Islet of Langerhans (tissue), 1 donor: Measurements from ENCODE around the gene HERC5.
A peak's percentile ranks its signal among the peaks of the same experiment; 100 is the strongest.
"Not testable (repeated sequence)": the region's sequence is repeated elsewhere in the genome, so short reads cannot be mapped to it uniquely, and the experiment has no call there.

Experiments used
- FAIRE-seq: peaks from one replicate; lab custom pipeline; 2011; peaks lifted over from hg19 to GRCh38; lab: Jason Lieb, UNC

The HERC5 gene

DNA sequence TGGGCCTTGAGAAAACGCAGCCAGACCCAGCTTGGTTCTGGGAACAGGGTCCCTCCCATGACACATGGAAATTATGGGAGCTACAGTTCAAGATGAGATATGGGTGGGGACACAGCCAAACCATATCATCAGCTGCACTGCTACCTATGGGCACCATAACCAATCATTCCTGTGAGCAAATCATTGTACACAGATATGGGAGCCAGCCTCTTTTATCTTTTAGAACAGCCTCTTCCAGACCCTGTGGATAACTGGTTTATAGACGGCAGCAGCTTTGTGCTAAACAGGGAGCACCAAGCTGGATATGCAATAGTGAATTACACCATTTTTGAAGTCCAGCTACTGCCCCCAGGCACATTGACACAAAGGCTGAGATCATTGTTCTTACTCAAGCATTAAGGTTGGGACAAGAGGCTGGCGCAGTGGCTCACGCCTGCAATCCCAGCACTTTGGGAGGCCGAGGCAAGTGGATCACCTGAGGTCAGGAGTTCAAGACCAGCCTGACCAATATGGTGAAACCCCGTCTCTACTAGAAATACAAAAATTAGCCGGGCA is 8.6 kb upstream of the HERC5 start:
- not testable (repeated sequence) for FAIRE-seq

GRCh38 chr4:88448889-88449288 is 8.0 kb upstream of the HERC5 start:
- FAIRE-seq, result no peak

- no peak for FAIRE-seq
Observed at GRCh38 chr4:88449290-88449689, 7.6 kb upstream of the HERC5 start.

DNA sequence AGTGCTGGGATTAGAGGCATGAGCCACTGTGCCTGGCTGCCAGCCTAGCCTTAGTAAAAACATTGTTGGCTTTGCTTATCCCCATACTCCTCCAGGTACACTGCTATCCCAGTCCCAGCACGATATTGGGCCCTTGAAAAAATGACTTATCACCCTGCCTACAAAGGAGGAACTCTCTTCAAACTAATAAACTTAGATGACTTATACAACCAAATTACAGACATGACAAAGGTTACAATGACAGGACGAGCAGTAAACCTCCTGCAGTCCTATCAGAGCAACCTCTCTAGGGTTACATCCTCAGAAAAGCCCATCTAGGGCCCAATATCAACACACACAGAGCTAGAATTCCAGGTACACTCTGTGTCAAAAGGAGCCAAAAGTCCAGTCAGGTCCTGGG is 5.7 kb upstream of the HERC5 start:
- no peak for FAIRE-seq

DNA sequence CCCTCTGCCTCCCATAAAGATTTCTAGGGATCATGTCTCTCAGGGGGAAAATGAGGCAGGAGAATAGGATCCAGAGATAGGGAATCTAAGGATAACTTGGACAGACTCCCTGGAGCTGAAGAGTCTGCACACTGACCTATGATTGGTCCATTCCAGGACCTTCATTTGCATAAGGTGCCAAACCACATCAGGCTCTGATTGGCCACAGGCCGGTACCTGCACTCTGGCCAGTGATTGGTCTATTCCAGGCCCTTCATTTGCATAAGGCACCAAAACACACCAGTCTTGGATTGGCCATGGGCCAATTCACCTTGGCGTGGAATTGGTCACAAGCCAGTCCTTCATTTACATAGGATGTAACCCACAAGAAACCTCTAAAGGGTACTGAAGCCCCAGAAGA is 4.0 kb upstream of the HERC5 start:
- no peak for FAIRE-seq

DNA sequence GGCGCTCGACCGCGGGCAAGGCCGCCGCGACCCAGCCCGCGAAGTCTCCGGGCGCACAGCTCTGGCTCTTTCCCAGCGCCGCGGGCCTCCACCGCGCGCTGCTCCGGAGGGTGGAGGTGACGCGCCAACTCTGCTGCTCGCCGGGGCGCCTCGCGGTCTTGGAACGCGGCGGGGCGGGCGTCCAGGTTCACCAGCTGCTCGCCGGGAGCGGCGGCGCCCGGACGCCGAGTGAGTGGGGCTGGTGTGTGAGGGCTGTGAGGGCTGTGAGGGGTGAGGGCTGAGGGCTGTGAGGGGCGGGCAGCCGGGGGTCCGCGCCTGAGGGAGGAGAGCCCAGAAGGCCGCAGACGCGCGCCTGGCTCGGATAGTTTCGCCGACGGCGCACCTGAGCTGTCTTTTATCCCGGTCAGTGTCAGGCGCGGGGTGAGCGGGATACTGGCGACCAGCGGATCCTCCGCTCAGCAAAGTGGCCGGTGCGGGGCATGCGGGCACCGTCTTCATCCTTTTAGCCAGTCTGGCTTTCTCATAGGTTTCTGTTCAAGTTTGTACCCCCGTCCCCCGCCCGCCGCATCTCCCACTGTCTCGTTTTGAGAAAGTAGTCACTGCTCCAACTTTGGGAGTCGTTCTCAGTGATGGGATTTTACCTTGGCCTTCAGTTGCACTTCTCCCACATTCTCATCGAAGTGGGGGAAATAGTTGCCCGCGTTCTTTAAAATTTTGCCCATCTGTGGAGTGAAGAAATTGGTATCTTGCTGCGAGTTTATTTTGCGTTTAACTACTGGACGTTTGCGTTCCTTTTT is 586 bp downstream of the HERC5 start:
- FAIRE-seq, result no peak

DNA sequence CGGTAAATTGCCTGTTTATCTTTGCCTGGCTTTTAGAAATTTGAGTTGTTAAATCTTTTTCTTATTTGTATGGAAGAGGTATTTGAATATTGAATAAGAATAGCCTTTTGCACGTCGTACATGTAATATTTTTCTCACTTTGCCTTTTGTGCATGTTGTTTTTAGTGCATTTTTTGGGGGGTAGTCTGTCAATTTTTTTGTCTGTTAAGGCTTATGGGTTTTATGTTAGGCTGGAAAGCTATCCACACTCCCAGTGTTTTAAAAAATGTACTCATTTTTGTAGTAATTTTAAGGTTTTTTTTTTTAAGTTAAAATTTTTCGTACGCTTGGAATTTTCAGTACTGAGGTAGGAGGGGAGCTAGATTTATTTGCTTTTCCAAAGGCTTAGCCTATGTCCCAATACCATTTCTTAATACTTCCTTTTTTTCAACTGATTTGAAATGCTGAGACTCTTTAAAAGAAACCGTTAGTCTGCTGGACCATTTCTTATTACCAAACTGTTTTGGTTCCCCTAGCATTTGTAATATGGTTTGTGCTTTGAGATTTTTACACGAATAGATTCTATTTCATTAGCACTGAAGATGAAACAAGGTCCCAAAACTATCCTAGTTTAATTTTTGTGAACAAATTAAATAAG is 1.3 kb downstream of the HERC5 start:
- peak; percentile 17 for FAIRE-seq

DNA sequence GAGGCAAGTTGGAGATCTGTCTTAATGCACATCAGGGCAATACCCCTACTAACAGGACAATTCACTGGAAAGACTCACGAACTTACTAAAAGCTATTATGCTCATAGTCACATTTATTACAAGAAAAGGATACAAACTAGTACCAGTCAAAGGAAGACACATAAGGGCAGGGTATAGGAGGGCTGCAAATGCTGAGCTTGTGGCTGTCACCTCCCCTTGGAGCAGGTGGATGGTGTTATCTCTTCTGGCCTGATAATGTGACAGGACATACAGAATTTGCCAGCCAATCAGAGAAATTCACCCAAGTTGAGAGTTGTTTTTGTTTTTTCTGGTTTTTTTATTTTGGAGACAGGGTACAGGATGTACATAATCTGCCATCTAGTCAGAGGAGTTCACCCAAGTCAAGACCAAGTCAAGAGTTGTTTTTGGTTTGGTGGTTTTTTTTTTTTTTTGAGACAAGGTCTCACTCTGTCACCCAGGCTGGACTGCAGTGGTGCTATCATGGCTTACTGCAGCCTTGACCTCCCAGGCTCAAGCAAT is 8.8 kb downstream of the HERC5 start:
- no peak for FAIRE-seq

GRCh38 chr4:88467392-88467791 is 10.5 kb downstream of the HERC5 start:
- FAIRE-seq, result no peak

GRCh38 chr4:88477229-88477860 is 20.4 kb downstream of the HERC5 start:
- no peak for FAIRE-seq

DNA sequence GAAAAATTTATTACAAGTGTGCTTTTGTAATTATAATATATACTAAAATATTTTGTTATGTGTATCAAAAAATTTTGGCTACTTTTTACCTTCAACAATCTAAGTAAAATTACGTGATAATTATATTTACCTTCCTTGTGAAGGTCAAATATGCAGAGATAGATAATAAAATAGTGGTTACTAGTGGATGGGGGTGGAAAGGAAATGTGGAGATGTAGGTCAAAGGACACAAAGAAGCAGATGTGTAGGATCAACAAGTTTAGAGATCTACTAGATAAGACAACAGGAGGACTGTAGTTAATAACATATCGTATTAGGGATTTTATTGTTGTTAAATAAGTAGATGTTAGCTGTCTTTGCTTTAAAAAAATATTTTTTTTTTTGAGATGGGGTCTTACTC is 21.3 kb downstream of the HERC5 start:
- no peak for FAIRE-seq

DNA sequence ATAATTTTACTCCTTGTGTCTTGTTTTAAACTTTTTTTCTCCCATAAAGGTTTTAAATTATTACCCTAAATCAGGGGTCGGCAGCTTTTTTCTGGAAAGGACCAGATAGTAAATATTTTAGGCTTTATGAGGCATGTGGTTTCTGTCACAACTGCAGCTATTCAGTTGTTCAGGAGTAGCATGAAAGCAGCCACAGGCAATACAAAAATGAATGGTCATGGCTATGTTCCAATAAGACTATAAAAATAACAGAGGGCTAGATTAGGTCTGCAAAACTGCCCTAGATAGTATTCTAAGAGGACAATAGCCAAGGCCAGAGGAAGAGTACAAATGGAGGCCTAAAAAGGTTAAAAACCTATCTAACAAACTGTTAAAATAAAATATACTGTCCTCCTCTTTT is 24.6 kb downstream of the HERC5 start:
- no peak for FAIRE-seq

GRCh38 chr4:88489100-88489761 is 32.3 kb downstream of the HERC5 start:
- no peak for FAIRE-seq

- FAIRE-seq, result no peak
Observed at GRCh38 chr4:88497859-88498409, 41.0 kb downstream of the HERC5 start.

DNA sequence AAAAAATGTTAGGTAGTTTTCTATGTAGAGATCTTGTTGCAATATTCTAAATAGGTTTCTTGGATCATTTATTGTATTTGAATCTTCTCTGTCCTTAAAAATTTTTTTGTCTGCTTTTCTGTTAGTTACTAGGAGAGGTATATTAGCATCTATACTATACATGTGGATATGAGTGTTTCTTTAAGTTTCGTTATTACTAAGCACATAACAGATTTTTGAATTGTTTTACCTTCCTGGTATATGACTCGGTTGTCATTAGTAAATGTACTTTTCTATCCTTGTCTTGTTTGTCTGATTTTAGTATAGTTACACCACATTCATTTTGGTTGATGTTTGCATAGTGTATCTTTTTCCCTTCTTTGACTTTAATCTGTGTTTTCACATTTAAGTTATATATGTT is 46.4 kb downstream of the HERC5 start:
- no peak for FAIRE-seq

DNA sequence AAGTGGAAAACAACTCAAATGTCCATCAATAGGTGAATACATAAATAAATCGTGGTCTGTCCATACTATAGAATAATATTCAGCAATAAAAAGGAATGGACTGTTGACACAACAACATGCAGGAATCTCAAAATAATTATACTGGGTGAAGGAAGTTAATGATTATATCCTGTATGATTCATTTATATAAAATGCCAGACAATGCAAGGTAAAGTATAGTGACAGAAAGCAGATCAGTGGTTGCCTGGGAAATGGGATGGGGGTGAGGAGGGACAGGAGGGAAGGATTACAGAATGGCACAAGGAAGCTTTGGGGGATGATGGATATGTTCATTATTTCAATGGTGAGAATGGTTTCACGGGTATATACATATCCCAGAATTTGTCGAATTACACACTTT is 54.3 kb downstream of the HERC5 start:
- no peak for FAIRE-seq

DNA sequence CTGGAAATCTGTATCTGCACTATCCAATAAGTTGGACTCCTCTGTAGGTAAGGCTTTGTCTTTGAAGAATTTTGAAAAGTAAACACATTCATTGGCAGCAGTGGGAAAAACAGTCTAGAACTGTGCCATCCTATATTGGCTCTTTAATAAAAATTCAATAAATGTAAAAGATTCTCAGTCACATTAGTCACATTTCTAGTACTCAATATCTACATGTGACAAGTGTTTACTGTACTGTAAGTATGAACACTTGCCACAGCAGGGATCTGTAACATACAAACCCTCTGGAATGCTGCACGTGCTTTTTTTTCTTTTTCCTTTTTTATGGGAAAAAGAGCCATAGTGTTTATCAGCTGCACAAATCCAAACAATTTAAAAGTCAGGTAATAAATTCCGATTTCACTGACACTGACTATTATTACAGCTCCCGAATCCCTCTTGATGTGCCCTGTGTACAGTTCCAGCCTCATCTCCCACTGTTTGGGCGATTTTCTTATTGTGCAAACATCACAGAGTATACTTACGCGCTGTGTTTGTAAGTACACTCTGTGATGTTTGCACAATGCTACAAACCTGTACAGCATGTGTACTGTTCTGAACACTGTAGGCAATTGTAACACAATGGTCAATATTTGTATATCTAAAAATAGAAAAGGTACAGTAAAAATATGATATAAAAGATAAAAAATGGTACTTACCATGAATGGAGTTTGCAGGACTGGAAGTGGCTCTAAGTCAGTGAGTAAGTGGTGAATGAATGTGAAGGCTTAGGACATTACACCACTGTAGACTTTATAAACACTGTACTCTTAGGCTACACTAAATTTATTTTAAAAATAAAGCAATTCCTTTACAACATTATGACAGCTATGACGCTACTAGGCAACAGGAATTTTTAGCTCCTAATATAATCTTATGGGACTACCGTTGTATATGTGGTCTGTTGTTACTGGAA is 57.9 kb downstream of the HERC5 start:
- peak; percentile 5 for FAIRE-seq

DNA sequence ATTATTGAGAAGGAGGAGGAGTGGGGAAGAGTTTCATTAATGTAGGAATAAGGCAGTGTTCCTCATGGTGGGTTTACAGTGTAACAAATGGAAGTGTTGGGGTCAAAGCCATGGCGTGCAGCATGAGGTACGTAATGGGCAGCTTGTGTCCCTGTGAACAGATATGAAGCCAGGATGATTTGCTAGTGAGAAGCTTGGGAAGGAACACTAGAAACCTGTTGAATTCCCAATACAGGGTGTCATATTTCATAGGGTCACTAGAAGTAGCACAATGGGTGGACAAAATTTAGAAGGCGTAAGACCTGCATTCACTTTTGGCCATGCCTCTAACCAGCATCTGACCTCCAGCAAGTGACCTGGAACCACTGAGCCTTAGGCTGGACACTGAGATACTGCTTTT is 59.8 kb downstream of the HERC5 start:
- no peak for FAIRE-seq

DNA sequence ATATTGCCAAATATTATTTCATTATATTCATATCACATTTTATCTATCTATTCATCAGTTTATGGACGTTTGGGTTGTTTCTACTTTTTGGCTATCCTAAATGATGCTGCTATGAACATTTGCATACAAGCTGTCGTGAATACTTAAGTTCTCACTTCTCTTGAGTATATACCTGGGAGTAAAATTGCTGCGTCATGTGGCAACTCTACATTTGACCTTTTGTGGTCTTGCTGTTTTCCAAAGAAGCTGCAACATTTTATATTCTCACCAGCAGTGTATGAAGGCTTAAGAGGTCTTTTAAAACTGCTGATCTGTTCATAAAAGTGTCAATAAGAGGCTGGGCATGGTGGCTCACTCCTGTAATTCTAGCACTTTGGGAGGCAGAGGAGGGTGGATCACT is 60.9 kb downstream of the HERC5 start:
- no peak for FAIRE-seq

- no peak for FAIRE-seq
Observed at GRCh38 chr4:88518911-88519310, 62.0 kb downstream of the HERC5 start.
